LNCAP (cell line): Measurements from ENCODE around the gene LRSAM1.

ENCODE experiments used
- CTCF ChIP-seq: fragments of 450-650 bp; IDR thresholded peaks from 2 replicates; pipeline ENCODE4 v1.5.1; 2017; ENCODE audit warnings: mild to moderate bottlenecking

The LRSAM1 gene

DNA sequence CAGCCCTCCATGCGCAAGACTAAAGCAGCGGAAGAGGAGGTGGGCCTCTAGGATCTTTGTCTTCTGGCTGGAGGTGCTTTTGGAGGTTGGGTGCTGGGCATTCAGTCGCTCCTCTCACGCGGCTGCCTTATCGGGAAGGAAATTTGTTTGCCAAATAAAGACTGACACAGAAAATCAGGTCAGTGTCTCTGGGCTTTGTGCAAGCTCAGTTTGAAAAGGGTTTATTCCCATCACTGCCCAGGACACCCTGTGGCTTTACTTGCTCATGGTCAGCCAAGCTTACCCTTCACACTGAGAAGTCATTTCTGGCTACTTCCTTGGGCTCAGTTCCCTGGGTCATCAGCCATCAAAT, 43.8 kb upstream of the LRSAM1 start:
- no peak for TF ChIP-seq CTCF

DNA sequence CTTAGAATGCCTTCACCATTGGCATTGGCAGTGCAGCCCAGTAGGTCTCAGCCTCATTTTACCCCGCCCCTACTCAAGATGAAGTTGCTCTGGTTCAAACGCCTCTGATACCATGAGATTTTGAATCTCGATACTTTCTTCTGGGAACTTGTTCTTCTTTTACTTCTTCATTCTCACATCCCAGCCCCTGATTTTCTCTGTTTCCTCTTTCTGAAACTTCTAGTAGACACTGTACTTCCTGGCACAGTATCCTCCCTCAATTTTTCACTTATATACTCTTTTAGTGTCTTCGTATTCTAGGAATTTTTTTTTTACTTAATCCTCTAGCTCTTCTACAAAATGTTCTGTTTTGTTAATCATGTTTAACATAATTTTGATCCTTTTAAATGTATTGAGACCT, 40.2 kb upstream of the LRSAM1 start:
- no peak for TF ChIP-seq CTCF

- TF ChIP-seq CTCF: no peak
Observed at GRCh38 chr9:127415141-127415540, 36.2 kb upstream of the LRSAM1 start.

- TF ChIP-seq CTCF: no peak
Observed at GRCh38 chr9:127415657-127416056, 35.7 kb upstream of the LRSAM1 start.

- TF ChIP-seq CTCF: no peak
Observed at GRCh38 chr9:127417131-127418036, 33.9 kb upstream of the LRSAM1 start.

- no peak for TF ChIP-seq CTCF
Observed at GRCh38 chr9:127418037-127418471, 33.3 kb upstream of the LRSAM1 start.

- no peak for TF ChIP-seq CTCF
Observed at GRCh38 chr9:127419348-127419747, 32.0 kb upstream of the LRSAM1 start.
